ENCODE measurements around the gene SYCP3. TPM values are rescaled to one million over a fixed set of nuclear protein-coding genes. Genes with fewer than 3 reads are reported as not detected.
A peak's percentile ranks its signal among the peaks of the same experiment; 100 is the strongest.

Gene SYCP3
- total RNA-seq (2022) (0.16 TPM in 1 of 2 replicates, not detected in the other), Bru-seq, nascent RNA (percentile 31 among the genes with signal in this experiment), BruChase-seq, experiment 1, labeled RNA remaining after a 2-hour chase (percentile 36 among the genes with signal in this experiment), BruChase-seq, experiment 2, labeled RNA remaining after a 6-hour chase (percentile 34 among the genes with signal in this experiment)
- long read RNA-seq, partial matches to known transcripts: 0 of 3 reads
- long read RNA-seq, other reads (novel, unspliced or antisense): 3 of 3 reads

DNA sequence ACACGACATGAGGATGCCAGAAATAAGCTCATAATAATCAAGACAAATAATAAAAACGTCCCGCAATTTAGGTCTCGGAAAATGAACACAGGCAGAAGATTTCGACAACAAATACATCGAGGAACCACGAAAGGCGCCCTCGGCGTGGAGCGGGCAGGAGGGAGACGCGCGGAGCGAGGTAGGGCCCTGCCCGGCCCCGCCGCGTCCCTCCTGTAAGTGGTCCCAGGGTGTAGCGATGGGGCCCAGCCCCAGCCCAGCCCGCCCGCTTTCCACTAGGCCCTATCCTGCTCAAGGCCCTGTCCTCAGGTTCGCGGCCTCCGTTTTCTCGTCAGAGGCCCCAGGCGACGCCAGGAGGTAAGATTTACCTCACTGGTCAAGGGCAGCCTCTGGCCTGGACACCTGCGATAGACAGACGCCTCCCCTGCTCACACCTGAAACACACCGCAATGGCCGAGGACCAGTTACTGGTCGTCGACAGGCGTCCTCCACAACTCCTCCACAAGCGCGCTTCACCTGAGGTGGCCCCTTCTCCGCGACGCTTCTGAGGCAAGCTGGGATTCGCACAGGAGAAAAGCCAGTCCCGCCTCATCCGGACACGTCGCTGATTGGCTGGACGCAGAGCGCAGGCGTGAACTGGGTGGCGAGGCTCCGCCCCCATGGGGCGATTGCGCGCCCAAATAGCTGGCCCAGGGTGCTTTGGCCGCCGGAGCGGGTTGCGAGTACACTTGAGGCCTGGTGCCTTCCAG, at the start of gene SYCP3:
TSS of gene SYCP3 (minus strand) at position 543 of the 746 bp plus-strand sequence. CDS start 1,527 bp downstream, outside the sequence.
- Mint-ChIP-seq H3K27ac (ENCODE audit: unreplicated experiment) (no peak within 1 kb of the TSS), H3K4me1 (ENCODE audit: low read depth, unreplicated experiment) (no peaks in the 10 kb centered on the region), H3K27me3 (ENCODE audit: insufficient read depth, unreplicated experiment) (no peaks in the 10 kb centered on the region), H3K36me3 (ENCODE audit: insufficient read depth, unreplicated experiment) (peaks cover 38% of the 10 kb centered on the region), H3K4me3 (ENCODE audit: unreplicated experiment) (no peak within 1 kb of the TSS), H3K9me3 (ENCODE audit: unreplicated experiment) (no peaks in the 10 kb centered on the region)
- Histone ChIP-seq H3K27me3 (replicated peaks; ENCODE audit: control insufficient read depth, insufficient read depth, low read length) (no peaks in the 10 kb centered on the region), H3K4me3 (ENCODE audit: low read depth, low read length) (no peak within 1 kb of the TSS), H3K9me3 (no peaks in the 10 kb centered on the region), H3K36me3 (ENCODE audit: control insufficient read depth, insufficient read depth, low read length) (peaks cover 4% of the 10 kb centered on the region; the same call in 1 of the 2 replicates), H3K4me1 (no peaks in the 10 kb centered on the region)
- TF ChIP-seq, protein P1, sequence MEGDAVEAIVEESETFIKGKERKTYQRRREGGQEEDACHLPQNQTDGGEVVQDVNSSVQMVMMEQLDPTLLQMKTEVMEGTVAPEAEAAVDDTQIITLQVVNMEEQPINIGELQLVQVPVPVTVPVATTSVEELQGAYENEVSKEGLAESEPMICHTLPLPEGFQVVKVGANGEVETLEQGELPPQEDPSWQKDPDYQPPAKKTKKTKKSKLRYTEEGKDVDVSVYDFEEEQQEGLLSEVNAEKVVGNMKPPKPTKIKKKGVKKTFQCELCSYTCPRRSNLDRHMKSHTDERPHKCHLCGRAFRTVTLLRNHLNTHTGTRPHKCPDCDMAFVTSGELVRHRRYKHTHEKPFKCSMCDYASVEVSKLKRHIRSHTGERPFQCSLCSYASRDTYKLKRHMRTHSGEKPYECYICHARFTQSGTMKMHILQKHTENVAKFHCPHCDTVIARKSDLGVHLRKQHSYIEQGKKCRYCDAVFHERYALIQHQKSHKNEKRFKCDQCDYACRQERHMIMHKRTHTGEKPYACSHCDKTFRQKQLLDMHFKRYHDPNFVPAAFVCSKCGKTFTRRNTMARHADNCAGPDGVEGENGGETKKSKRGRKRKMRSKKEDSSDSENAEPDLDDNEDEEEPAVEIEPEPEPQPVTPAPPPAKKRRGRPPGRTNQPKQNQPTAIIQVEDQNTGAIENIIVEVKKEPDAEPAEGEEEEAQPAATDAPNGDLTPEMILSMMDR (IDR thresholded peaks at IDR 0.05; ENCODE audit: insufficient read depth in 1 of 2, low read depth in 1 of 2, low read length in 1 of 2, severe bottlenecking in 1 of 2, unreplicated experiment in 1 of 2): no peak
- intact Hi-C loops (cut with micrococcal nuclease; ENCODE audit: unreplicated experiment): no loop called here
- ChIA-PET CTCF (no interaction called here), POLR2A (no interaction called here)
- DNase-seq: no peak
- BruUV-seq (replicated peaks): no TSS peak

- Mint-ChIP-seq H3K36me3 (ENCODE audit: insufficient read depth, unreplicated experiment) (peaks cover 11% of the 10 kb centered on the region), H3K27me3 (ENCODE audit: insufficient read depth, unreplicated experiment) (no peaks in the 10 kb centered on the region), H3K9me3 (ENCODE audit: unreplicated experiment) (no peaks in the 10 kb centered on the region), H3K4me1 (ENCODE audit: low read depth, unreplicated experiment) (peaks cover 6% of the 10 kb centered on the region), H3K4me3 (ENCODE audit: unreplicated experiment) (no peak overlapping the region), H3K27ac (ENCODE audit: unreplicated experiment) (no peak overlapping the region)
- intact Hi-C loops (cut with micrococcal nuclease; ENCODE audit: unreplicated experiment): no loop called here
- BruUV-seq (replicated peaks): no TSS peak
- H3K4me3 ChIP-seq (ENCODE audit: low read depth, low read length): no peak overlapping the region
- no peaks in the 10 kb centered on the region for H3K4me1 ChIP-seq
- DNase-seq: no peak
- ChIA-PET CTCF (no interaction called here), POLR2A (no interaction called here)
- TF ChIP-seq, protein P1 (IDR thresholded peaks at IDR 0.05; ENCODE audit: insufficient read depth in 1 of 2, low read depth in 1 of 2, low read length in 1 of 2, severe bottlenecking in 1 of 2, unreplicated experiment in 1 of 2): no peak
- no peaks in the 10 kb centered on the region for H3K27me3 ChIP-seq (replicated peaks; ENCODE audit: control insufficient read depth, insufficient read depth, low read length)
- no peaks in the 10 kb centered on the region; the same call in none of the 2 replicates for H3K36me3 ChIP-seq (ENCODE audit: control insufficient read depth, insufficient read depth, low read length)
- no peaks in the 10 kb centered on the region for H3K9me3 ChIP-seq
Observed at GRCh38 chr12:101785671-101786070, 46.4 kb upstream of the SYCP3 start.

- BruUV-seq (replicated peaks): no TSS peak
- peaks cover 11% of the 10 kb centered on the region for H3K36me3 Mint-ChIP-seq (ENCODE audit: insufficient read depth, unreplicated experiment)
- H3K4me3 ChIP-seq (ENCODE audit: low read depth, low read length): no peak overlapping the region
- no peaks in the 10 kb centered on the region for H3K9me3 ChIP-seq
- intact Hi-C loops (cut with micrococcal nuclease; ENCODE audit: unreplicated experiment): no loop called here
- ChIA-PET POLR2A (no interaction called here), CTCF (interaction anchor here (1.2 kb wide), 1 partner anchor 215 kb away, joined by 3 read pairs; no protein-coding TSS in a partner anchor)
- H3K27me3 ChIP-seq (replicated peaks; ENCODE audit: control insufficient read depth, insufficient read depth, low read length): no peaks in the 10 kb centered on the region
- TF ChIP-seq, protein P1 (IDR thresholded peaks at IDR 0.05; ENCODE audit: insufficient read depth in 1 of 2, low read depth in 1 of 2, low read length in 1 of 2, severe bottlenecking in 1 of 2, unreplicated experiment in 1 of 2): no peak
- no peak for DNase-seq
- H3K27ac Mint-ChIP-seq (ENCODE audit: unreplicated experiment): no peak overlapping the region
- H3K27me3 Mint-ChIP-seq (ENCODE audit: insufficient read depth, unreplicated experiment): no peaks in the 10 kb centered on the region
- no peaks in the 10 kb centered on the region for H3K9me3 Mint-ChIP-seq (ENCODE audit: unreplicated experiment)
- H3K4me1 ChIP-seq: no peaks in the 10 kb centered on the region; the same call in 1 of the 2 replicates
- no peaks in the 10 kb centered on the region; the same call in none of the 2 replicates for H3K36me3 ChIP-seq (ENCODE audit: control insufficient read depth, insufficient read depth, low read length)
- peaks cover 11% of the 10 kb centered on the region for H3K4me1 Mint-ChIP-seq (ENCODE audit: low read depth, unreplicated experiment)
- no peak overlapping the region for H3K4me3 Mint-ChIP-seq (ENCODE audit: unreplicated experiment)
Observed at GRCh38 chr12:101784376-101784775, 45.1 kb upstream of the SYCP3 start.
